ENCODE results near the gene CAMTA1.

CAMTA1 gene

GRCh38 chr1:7250597-7251453 lies 465.6 kb downstream of the CAMTA1 start:
- DNase-seq (ENCODE audit: low spot score) = no peak
- FAIRE-seq = no peak

DNA sequence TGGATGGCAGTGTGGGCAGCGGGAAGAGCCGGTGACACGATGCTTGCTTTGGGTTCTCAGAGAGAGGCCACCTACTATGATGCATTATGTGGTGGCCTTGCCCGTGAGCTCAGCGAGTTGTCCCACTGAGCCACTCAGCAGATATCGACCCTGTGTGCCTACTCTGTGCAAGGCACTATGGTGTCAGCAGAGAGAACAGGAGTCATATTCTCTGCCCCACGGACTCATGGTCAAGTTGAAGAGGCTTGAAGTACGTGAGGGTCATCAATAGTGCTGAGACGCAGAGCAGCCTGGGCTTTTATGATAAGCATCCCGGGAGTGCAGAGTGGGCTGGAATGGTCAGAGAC lies 466.2 kb downstream of the CAMTA1 start:
- DNase-seq (ENCODE audit: low spot score) = no peak
- FAIRE-seq = no peak

DNA sequence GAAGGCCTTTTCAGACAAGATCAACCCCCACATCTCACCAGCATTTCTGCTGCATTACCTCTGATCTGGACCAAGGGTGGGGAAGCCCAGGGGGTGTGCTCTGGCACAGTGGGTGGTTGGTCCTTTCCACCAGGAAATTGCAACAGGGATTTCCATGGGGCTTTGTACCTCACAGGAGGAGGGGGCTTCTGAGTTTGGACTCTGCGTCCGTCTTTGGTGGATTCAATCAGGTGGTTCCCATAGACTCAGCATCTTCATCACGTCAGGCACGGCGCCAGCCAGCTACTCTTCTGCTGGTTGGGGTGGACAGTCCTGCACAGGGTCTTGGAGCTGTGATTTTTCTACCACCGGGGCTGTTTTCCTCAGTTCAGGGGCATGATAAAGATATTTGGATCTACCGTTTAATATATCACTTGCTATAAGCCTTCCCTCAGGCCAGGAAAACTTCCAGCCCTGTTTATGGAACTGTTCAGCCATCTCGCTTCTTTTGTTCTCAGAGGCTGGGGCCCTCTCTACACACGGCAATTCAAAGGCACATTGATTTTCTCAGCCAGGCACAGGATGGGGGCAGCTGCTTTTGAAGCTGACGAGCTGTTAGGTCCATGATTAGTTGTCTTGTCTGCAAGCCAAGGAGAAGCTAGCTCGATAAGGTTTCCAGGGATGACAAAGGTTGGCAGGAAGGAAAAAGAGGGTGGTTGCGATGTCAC lies 467.3 kb downstream of the CAMTA1 start:
- FAIRE-seq (no peak), DNase-seq (ENCODE audit: low spot score) (no peak)

DNA sequence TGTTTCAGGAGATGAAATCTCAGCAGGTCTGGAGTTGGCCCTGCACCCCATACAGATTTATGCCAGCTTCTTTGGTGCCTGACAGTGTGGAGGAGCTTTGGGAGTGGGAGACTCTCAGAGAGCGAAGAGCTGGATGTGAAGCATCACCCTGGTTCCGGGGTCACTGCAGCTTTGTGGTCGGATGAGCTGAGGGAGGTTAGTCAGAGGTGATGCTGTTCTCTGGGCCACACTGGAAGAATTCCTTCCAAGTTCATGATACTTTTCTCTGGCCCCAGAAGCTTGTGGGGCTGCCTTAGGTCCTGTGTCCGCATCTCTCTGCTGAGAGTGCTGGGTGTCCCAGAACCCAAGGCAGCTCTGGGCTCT lies 467.8 kb downstream of the CAMTA1 start:
- peak; percentile 46 for DNase-seq (ENCODE audit: low spot score)

GRCh38 chr1:7253988-7254587 lies 468.8 kb downstream of the CAMTA1 start:
- no peak for FAIRE-seq
- no peak for DNase-seq (ENCODE audit: low spot score)

More for the DNA sequence above, 467.8 kb downstream of the CAMTA1 start:
- no peak for FAIRE-seq

- DNase-seq (ENCODE audit: low spot score) (peak; percentile 53), FAIRE-seq (no peak)
Observed at GRCh38 chr1:7255303-7256058, 470.2 kb downstream of the CAMTA1 start.

GRCh38 chr1:7256526-7256925 lies 471.3 kb downstream of the CAMTA1 start:
- DNase-seq (ENCODE audit: low spot score) (no peak), FAIRE-seq (no peak)

DNA sequence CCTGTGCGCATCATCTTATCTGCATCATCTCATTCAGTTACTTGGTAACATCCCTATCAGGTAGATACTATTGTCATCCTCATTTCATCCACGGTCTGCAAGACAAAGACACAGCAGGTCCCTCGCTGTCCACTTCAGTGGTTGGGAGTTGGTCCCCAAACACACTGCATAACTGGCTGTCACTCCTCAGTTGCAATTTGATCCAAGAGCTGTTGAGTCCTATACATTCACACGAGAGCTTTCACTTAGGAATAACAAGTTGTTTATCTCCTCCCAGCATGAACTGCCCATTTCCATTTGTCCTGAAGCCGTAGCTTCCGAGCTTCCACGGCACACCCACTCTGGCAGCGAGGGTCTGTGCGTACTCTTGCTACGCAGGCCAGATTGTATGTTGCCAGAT lies 472.0 kb downstream of the CAMTA1 start:
- no peak for FAIRE-seq
- DNase-seq (ENCODE audit: low spot score) = no peak

DNA sequence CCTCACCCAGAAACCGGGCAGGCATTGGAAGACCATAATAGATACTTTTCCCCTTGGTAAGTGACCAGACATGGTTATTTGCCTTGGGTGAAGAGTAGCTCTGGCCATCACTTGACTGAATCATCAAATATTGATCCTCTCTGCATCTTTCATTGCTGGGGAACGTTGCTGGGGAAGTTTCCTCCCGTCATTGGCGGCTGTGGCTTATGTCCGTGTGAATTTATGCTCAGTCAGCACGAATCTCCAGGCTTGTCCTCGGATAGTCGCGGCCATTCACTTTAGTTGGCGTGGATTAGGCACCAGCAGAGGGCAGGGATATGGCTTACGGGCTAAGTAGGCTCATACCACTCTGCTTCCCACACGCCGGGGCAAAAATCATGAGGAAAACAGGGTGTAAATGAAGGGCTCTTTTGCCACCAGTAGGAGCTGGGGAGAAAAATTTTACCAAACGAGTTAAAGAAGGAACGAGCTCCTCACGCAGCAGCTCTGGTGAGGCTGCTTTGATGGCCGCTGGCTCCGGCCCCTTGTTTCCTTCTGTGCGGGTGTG lies 473.4 kb downstream of the CAMTA1 start:
- FAIRE-seq = no peak

GRCh38 chr1:7259955-7260354 lies 474.7 kb downstream of the CAMTA1 start:
- no peak for DNase-seq (ENCODE audit: low spot score)
- FAIRE-seq = no peak

More for the DNA sequence above, 473.4 kb downstream of the CAMTA1 start:
- DNase-seq (ENCODE audit: low spot score) = no peak

DNA sequence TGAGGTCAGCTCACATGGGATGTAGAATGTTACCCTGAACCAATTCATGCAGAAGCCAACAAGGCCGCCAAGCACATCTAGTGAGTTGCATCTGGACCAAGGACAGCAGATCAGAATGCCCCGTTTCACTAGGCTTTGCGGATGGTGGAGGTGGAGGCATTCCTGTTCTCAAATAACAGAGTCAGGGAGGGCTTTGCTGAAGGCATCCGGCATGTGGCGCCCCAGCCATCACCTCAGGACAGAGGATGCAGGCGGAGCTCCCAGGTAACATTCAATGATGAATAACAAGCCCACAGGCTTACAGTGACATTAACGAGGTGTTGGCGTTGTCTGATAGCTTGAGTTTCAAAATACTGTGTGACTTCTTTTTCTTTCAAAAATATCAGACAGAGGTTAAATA lies 476.2 kb downstream of the CAMTA1 start:
- no peak for DNase-seq (ENCODE audit: low spot score)

GRCh38 chr1:7262611-7263010 lies 477.4 kb downstream of the CAMTA1 start:
- no peak for DNase-seq (ENCODE audit: low spot score)

More for the DNA sequence above, 476.2 kb downstream of the CAMTA1 start:
- FAIRE-seq = no peak

DNA sequence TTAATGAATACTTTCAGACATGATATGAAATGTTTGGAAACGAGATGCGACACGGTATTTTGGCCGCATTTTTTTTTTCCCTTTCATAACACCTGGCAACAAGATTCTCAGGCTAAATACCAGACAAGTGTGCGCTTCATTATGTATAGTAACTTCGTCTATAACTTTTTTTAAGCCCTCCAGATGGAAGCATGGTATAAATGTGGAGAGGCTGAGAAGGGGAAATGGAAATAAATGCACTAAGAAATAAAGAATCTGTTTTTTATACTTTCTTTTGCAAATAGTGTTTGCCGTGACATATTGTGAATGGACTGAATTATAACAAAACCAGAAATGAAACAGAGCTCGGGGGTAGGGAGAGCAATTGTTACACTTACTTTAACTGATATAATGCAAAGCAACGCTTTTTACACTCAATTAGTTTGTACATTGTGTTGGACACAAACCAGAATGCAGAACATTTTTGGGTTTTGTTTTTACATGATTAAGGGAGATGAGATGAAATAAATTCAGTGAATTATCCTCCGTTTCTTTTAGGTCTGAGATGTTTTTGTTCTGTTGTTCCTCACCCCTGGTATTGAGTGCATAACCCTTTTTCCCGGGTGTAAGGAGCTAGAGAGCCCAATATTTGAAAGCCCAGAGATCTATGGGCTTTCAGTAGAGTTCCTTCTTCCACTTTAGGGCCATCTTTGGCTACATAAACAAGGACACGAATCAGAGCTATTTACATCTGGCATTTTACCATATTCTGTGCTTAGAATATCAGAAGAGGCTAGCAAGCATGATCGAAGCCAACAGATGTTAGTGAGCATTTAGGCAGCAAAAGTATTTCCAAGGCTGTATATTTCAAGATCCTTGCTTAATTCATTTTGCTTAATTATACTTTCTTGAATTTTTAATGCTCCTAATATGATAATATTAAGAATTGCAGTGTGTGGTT lies 478.0 kb downstream of the CAMTA1 start:
- no peak for FAIRE-seq

More at GRCh38 chr1:7262611-7263010, 477.4 kb downstream of the CAMTA1 start:
- FAIRE-seq = no peak

GRCh38 chr1:7264101-7264500 lies 478.8 kb downstream of the CAMTA1 start:
- no peak for FAIRE-seq
- no peak for DNase-seq (ENCODE audit: low spot score)

More for the DNA sequence above, 478.0 kb downstream of the CAMTA1 start:
- no peak for DNase-seq (ENCODE audit: low spot score)

GRCh38 chr1:7265771-7266371 lies 480.6 kb downstream of the CAMTA1 start:
- DNase-seq (ENCODE audit: low spot score) (peak; percentile 98), FAIRE-seq (peak; percentile 98)

DNA sequence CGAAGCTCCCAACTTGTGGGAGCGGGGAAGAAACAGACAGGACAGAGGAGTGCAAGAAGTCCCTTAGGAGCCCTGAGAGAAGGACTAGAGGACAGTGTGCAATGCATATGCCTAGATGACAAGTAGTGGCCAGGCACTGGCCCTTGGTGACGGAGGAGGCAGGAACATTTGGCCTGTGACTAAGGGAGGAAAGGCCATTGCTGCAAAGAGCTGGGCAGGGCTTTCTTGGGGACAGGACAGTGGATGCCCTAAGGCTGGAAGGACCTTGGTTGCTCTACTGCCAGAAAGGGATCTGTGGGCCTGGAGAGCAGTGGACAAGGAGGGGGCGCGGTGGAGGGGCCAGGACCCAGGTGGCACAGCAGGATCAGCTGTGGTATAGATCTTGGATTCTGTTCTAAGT lies 481.3 kb downstream of the CAMTA1 start:
- DNase-seq (ENCODE audit: low spot score) (peak; percentile 36), FAIRE-seq (no peak)

- DNase-seq (ENCODE audit: low spot score) (peak; percentile 83), FAIRE-seq (peak; percentile 52)
Observed at GRCh38 chr1:7267493-7267892, 482.2 kb downstream of the CAMTA1 start.

GRCh38 chr1:7268983-7269382 lies 483.7 kb downstream of the CAMTA1 start:
- DNase-seq (ENCODE audit: low spot score) (no peak), FAIRE-seq (no peak)

DNA sequence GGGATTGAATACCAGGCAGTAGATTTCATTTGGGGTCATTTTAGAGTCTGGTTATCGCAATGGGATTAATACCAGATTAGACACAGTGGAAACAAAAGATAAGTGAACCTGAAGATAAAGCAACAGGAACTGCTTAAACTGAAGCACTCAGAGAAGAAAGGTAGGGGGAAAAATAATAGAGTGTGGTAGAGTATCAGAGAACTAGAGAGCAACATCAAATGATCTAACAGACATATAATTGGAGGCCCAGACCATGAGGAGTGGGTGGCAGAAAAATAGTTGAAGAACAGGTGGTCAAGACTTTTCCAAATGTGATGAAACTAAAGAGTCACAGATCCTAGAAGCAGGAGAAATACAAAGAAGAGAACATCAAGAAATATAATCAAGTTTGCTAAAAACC lies 484.3 kb downstream of the CAMTA1 start:
- DNase-seq (ENCODE audit: low spot score) (no peak), FAIRE-seq (no peak)

DNA sequence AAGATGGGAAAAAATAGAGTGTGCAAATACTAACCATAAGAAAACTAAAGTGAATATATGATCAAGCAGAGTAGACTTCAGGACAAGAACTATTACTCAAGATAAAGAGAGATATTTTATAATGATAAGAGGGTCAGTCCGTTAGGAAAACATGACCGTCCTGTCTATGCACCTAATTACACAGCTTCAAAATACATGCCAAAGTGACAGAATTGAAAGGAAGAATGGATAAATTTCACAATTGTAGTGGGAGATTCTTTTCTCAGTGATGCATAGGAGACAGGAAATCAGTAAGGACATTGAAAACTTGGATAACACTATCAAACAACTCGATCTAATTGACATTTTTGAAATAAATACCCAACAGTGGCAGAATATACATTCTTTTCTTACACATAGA lies 489.0 kb downstream of the CAMTA1 start:
- DNase-seq (ENCODE audit: low spot score) (no peak), FAIRE-seq (no peak)
